MM.1S (cell line): ENCODE results near the gene LHX5.
A peak's percentile ranks its signal among the peaks of the same experiment; 100 is the strongest.

ENCODE experiments used
- DNase-seq: peaks from one replicate; pipeline ENCODE4 v3.0.0-alpha.2; 2015
- H2AFZ ChIP-seq: fragments of 300-600 bp; sonication (generic); 2 replicates; pipeline ENCODE4 v1.6.0; 2016; ENCODE audit warnings: antibody characterized with exemption, low read length
- H3F3A ChIP-seq: fragments of 300-600 bp; sonication (generic); 2 replicates; pipeline ENCODE4 v1.6.1; 2016; ENCODE audit warnings: mild to moderate bottlenecking, antibody characterized with exemption, low read length, moderate library complexity, mixed read lengths; ENCODE audit not compliant: insufficient read depth
- H3K27ac ChIP-seq: fragments of 300-600 bp; sonication (generic); 2 replicates; pipeline ENCODE4 v1.5.1; 2016; ENCODE audit warnings: mild to moderate bottlenecking, low read length
- H3K27me3 ChIP-seq: fragments of 300-600 bp; sonication (generic); replicated peaks from 2 replicates; pipeline ENCODE4 v1.6.0; 2016; ENCODE audit warnings: low read length; ENCODE audit not compliant: insufficient read depth
- H3K36me3 ChIP-seq: fragments of 300-600 bp; sonication (generic); replicated peaks from 2 replicates; pipeline ENCODE4 v1.6.1; 2016; ENCODE audit warnings: mild to moderate bottlenecking, low read length, mixed read lengths; ENCODE audit not compliant: insufficient read depth
- H3K4me1 ChIP-seq: fragments of 300-600 bp; sonication (generic); 2 replicates; pipeline ENCODE4 v1.6.1; 2016; ENCODE audit warnings: low read length, mixed read lengths
- H3K4me2 ChIP-seq: fragments of 300-600 bp; sonication (generic); 2 replicates; pipeline ENCODE4 v1.6.0; 2016; ENCODE audit warnings: low read depth, low read length
- H3K4me3 ChIP-seq: fragments of 300-600 bp; sonication (generic); 2 replicates; pipeline ENCODE4 v1.5.1; 2016; ENCODE audit warnings: low read length, mixed read lengths
- H3K79me2 ChIP-seq: fragments of 300-600 bp; sonication (generic); 2 replicates; pipeline ENCODE4 v1.6.1; 2016; ENCODE audit warnings: mixed run types, low read length, mixed read lengths
- H3K9ac ChIP-seq: fragments of 300-600 bp; sonication (generic); 2 replicates; pipeline ENCODE4 v1.6.1; 2016; ENCODE audit warnings: low read length, mixed read lengths
- H3K9me2 ChIP-seq: fragments of 300-600 bp; sonication (generic); replicated peaks from 2 replicates; pipeline ENCODE4 v1.6.1; 2016; ENCODE audit warnings: mild to moderate bottlenecking, low read length, mixed read lengths; ENCODE audit not compliant: insufficient read depth
- H3K9me3 ChIP-seq: fragments of 300-600 bp; sonication (generic); replicated peaks from 2 replicates; pipeline ENCODE4 v1.6.1; 2016; ENCODE audit warnings: mild to moderate bottlenecking, low read length, mixed read lengths; ENCODE audit not compliant: insufficient read depth
- H4K20me1 ChIP-seq: fragments of 300-600 bp; sonication (generic); 2 replicates; pipeline ENCODE4 v1.6.1; 2016; ENCODE audit warnings: mild to moderate bottlenecking, low read length, moderate library complexity, mixed read lengths; ENCODE audit not compliant: insufficient read depth
- EZH2 ChIP-seq: fragments of 300-600 bp; sonication (generic); optimal IDR thresholded peaks from 2 replicates; pipeline ENCODE3; 2017; ENCODE audit warnings: low read depth, mild to moderate bottlenecking, antibody characterized with exemption, low read length, mixed read lengths
- EZH2phosphoT487 ChIP-seq: fragments of 300-600 bp; sonication (generic); IDR thresholded peaks from 2 replicates; pipeline ENCODE4 v1.6.1; 2018; ENCODE audit warnings: antibody characterized with exemption, low read length
- TF ChIP-seq, protein P1 (sequence below): fragments of 300-600 bp; sonication (generic); IDR thresholded peaks from 2 replicates; pipeline ENCODE4 v1.5.1; 2016; ENCODE audit warnings: antibody characterized with exemption, low read length, mixed read lengths

LHX5 gene

DNA sequence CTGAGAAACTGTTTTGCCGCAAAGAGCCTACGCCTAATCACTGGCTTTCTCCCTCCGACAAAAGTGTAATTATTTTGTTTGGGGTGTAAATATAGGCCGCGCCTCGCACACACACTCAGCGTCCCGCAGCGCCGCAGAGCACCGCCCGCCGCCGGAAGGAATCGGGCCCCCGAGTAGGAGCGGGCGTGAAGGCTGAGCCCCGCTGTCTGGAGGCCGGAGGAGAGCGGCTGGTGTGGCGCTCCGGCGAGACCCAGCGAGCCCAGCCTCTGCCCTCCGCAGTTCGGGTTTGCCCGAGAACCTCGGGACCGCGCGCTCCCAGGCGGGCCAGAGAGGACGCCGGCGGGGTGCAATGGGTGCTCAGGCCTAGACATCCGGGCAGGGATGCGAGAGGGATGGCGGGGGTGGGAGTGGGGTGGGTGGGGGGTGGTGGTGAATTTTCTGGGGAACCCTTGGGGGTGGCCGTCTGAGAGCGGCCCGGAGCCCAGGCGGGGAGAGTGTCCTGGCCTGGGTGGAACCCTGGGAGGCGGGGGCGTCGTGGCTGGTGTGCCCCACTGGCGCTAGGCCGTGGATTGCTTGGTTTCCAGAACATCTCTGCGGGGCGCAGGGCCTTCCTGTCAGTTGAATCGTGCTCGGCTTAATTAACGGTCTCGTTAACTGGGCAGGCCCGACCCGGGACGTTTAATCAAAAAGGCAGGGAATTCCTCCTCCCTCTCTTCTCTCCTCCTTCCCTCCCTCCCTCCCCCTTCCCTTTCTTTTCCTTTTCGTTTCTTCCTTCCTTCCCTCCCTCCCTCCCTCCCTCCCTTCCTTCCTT, 4.7 kb upstream of the LHX5 start:
- Histone ChIP-seq H3K4me3 (no peak overlapping the region), H3K27me3 (peaks cover 38% of the 10 kb centered on the region), H3K79me2 (no peaks in the 10 kb centered on the region), H3F3A (no peaks in the 10 kb centered on the region), H2AFZ (no peak overlapping the region), H3K4me2 (no peak overlapping the region), H4K20me1 (no peaks in the 10 kb centered on the region), H3K4me1 (no peaks in the 10 kb centered on the region), H3K9ac (no peak overlapping the region), H3K9me3 (no peaks in the 10 kb centered on the region), H3K9me2 (no peaks in the 10 kb centered on the region), H3K36me3 (no peaks in the 10 kb centered on the region), H3K27ac (no peak overlapping the region)
- TF ChIP-seq EZH2phosphoT487 (no peak), EZH2 (no peak)
- TF ChIP-seq, protein P1, sequence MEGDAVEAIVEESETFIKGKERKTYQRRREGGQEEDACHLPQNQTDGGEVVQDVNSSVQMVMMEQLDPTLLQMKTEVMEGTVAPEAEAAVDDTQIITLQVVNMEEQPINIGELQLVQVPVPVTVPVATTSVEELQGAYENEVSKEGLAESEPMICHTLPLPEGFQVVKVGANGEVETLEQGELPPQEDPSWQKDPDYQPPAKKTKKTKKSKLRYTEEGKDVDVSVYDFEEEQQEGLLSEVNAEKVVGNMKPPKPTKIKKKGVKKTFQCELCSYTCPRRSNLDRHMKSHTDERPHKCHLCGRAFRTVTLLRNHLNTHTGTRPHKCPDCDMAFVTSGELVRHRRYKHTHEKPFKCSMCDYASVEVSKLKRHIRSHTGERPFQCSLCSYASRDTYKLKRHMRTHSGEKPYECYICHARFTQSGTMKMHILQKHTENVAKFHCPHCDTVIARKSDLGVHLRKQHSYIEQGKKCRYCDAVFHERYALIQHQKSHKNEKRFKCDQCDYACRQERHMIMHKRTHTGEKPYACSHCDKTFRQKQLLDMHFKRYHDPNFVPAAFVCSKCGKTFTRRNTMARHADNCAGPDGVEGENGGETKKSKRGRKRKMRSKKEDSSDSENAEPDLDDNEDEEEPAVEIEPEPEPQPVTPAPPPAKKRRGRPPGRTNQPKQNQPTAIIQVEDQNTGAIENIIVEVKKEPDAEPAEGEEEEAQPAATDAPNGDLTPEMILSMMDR: no peak
- no peak for DNase-seq

DNA sequence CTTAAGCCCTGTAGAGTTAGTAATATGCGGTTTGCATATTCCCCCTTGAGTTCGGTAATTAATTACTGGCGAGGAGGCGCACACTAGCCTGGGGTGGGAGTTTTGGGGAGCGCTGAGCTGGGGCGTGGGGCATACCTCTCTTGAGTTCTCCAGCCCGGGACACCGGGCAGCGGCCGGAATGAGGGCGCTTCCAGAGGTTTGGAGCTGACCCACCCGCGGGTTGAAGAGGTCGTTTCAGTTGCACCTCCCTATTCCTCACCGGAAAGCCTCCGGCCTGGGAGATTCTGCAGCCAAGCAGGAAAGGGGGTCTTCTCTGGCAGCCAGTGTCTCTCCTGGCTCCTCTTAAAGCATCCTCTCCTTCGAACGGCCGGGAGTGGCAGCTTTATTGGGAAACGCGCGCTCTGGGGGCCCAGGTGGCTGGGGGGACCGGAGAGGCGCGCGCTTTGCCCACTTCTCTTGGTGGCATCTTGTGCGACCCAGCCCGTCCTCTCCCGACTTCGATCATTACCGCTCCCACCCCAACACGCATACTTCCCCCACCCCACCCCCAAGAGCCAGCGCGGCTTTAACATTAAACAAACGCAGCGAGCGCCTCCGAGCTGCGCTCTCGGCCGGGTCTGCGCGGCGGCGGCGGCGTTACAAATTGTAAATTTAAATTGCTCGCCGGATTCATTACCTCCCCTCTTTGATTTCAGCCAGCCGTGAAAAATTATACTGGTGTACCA, 3.9 kb upstream of the LHX5 start:
- no peak for DNase-seq
- Histone ChIP-seq H3K4me3 (no peak overlapping the region), H3K79me2 (no peaks in the 10 kb centered on the region), H3K4me1 (no peaks in the 10 kb centered on the region), H2AFZ (no peak overlapping the region), H3K9me3 (no peaks in the 10 kb centered on the region), H3K4me2 (no peak overlapping the region), H3K9ac (no peak overlapping the region), H3F3A (no peaks in the 10 kb centered on the region), H3K36me3 (no peaks in the 10 kb centered on the region), H3K9me2 (no peaks in the 10 kb centered on the region), H4K20me1 (no peaks in the 10 kb centered on the region), H3K27ac (no peak overlapping the region), H3K27me3 (peaks cover 46% of the 10 kb centered on the region)
- TF ChIP-seq, protein P1: no peak
- TF ChIP-seq EZH2phosphoT487 (no peak), EZH2 (no peak)

DNA sequence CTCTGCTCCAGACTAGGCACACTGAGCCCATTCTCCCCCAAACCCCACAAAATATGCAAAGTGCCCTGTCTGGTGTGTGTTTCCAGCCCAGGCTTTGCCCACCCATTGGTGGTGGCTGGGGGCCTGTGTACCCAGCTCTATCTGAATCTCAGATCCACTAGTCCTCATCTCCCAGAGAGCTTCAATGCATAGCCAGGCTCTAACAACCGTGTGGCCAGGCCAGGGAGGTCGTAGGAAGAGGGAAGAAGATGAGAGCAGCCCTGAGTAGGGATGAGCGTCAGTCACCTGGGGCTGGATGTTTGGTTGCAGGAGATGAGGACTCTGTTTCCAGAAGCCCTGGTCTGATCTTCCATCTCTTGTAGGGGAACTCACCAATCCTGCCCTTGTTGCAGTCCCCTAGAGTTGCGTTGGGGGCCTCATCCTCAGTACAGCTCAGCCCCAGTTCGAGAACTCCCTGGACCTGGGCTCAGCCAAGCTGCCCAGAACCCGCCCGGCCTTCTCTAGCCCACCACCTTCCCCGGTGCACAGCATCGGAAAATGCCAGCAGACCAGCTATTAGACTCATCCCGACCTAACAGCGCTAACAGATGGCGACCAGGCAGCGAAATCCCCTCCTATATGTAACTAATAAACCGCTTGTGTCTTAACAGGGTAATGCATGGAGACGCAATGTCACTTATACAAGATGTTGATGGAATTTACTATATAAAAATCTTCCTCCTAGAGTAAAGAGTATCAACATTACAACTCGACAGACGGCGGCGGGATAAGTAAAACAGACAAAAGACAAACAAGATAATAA, 3.2 kb upstream of the LHX5 start:
- no peaks in the 10 kb centered on the region for H3K36me3 ChIP-seq
- H3K4me3 ChIP-seq: peak overlapping the region; percentile 17; the same call in 1 of the 2 replicates
- H2AFZ ChIP-seq: no peak overlapping the region
- H3K27me3 ChIP-seq: peaks cover 53% of the 10 kb centered on the region
- H3K27ac ChIP-seq: no peak overlapping the region
- peak overlapping the region; percentile 21; the same call in 1 of the 2 replicates for H3K4me2 ChIP-seq
- no peaks in the 10 kb centered on the region for H3F3A ChIP-seq
- TF ChIP-seq, protein P1: no peak
- no peak for TF ChIP-seq EZH2phosphoT487
- no peak for TF ChIP-seq EZH2
- H3K9ac ChIP-seq: no peak overlapping the region
- no peaks in the 10 kb centered on the region for H4K20me1 ChIP-seq
- H3K9me2 ChIP-seq: no peaks in the 10 kb centered on the region
- no peak for DNase-seq
- no peaks in the 10 kb centered on the region for H3K4me1 ChIP-seq
- H3K79me2 ChIP-seq: no peaks in the 10 kb centered on the region
- H3K9me3 ChIP-seq: no peaks in the 10 kb centered on the region
